Erythroblast (primary cell): ENCODE measurements around the gene MSRB3.

Source experiments
- GATA1 ChIP-seq: IDR thresholded peaks from 2 replicates; pipeline ENCODE4 v1.6.1; 2011; ENCODE audit warnings: low read depth, mild to moderate bottlenecking, control low read depth, low read length, moderate library complexity
- POLR2A ChIP-seq: IDR thresholded peaks from 2 replicates; pipeline ENCODE4 v1.6.1; 2011; ENCODE audit warnings: mild to moderate bottlenecking, low read length

GRCh38 chr12:65391711-65392110 lies 113.2 kb downstream of the MSRB3 start:
- TF ChIP-seq POLR2A (no peak), GATA1 (no peak)
